Activated CD4-positive, alpha-beta T cell treated with anti-CD3 and anti-CD28 coated beads, Interleukin-2, amount 50 U/mL, for 16 hours (primary cell): ENCODE measurements around the gene PGM2L1.

Experiments used
- DNase-seq: peaks from one replicate; pipeline ENCODE4 v3.0.0-alpha.2; 2020

The PGM2L1 gene

GRCh38 chr11:74284466-74284865, 113.8 kb downstream of the PGM2L1 start:
- no peak for DNase-seq

- no peak for DNase-seq
Observed at GRCh38 chr11:74283580-74284180, 114.6 kb downstream of the PGM2L1 start.

- no peak for DNase-seq
Observed at GRCh38 chr11:74282914-74283371, 115.3 kb downstream of the PGM2L1 start.

- DNase-seq = no peak
Observed at GRCh38 chr11:74282421-74282820, 115.8 kb downstream of the PGM2L1 start.

- DNase-seq = no peak
Observed at GRCh38 chr11:74280494-74280893, 117.7 kb downstream of the PGM2L1 start.
